ENCODE results near the gene DDRGK1. TPM values are rescaled to one million over a fixed set of nuclear protein-coding genes. Genes with fewer than 3 reads are reported as not detected.

The DDRGK1 gene
- total RNA-seq, 4 donors from 2014 or later: 37.7 to 74.9 (median 40.1) TPM

GRCh38 chr20:3203315-3204123 lies 963 bp downstream of the DDRGK1 start:
- no peak for DNase-seq
- intact Hi-C loops (cut with DNase I; ENCODE audit: low total_unique reads): no loop called here
- no peaks in the 10 kb centered on the region for H3K27me3 ChIP-seq
- no peaks in the 10 kb centered on the region for H3K36me3 ChIP-seq
- peak overlapping the region; percentile 85 to 88 for H3K27ac ChIP-seq
- TF ChIP-seq CTCF (IDR thresholded peaks at IDR 0.05) (no peak), POLR2A (IDR thresholded peaks at IDR 0.05) (no peak)
- peak overlapping the region; percentile 78 to 88 for H3K4me3 ChIP-seq
- H3K9me3 ChIP-seq: no peaks in the 10 kb centered on the region
- H3K4me1 ChIP-seq: peaks cover 0 to 6% of the 10 kb centered on the region in 2 donors

GRCh38 chr20:3202965-3203314 lies 1.5 kb downstream of the DDRGK1 start:
- TF ChIP-seq POLR2A (IDR thresholded peaks at IDR 0.05) (no peak), CTCF (IDR thresholded peaks at IDR 0.05) (no peak)
- H3K27me3 ChIP-seq: no peaks in the 10 kb centered on the region
- H3K4me1 ChIP-seq: peaks cover 0 to 6% of the 10 kb centered on the region in 2 donors
- no peak for DNase-seq
- intact Hi-C loops (cut with DNase I; ENCODE audit: low total_unique reads): no loop called here
- no peaks in the 10 kb centered on the region for H3K36me3 ChIP-seq
- peak overlapping the region in 1 of 2 donors; percentile 88 for H3K27ac ChIP-seq
- H3K9me3 ChIP-seq: no peaks in the 10 kb centered on the region
- peak overlapping the region in 1 of 2 donors; percentile 78 for H3K4me3 ChIP-seq

- Histone ChIP-seq H3K27ac (no peak overlapping the region), H3K4me1 (peaks cover 0 to 6% of the 10 kb centered on the region in 2 donors), H3K4me3 (no peak overlapping the region), H3K27me3 (no peaks in the 10 kb centered on the region), H3K9me3 (no peaks in the 10 kb centered on the region), H3K36me3 (no peaks in the 10 kb centered on the region)
- no peak for TF ChIP-seq CTCF (IDR thresholded peaks at IDR 0.05)
- no peak for TF ChIP-seq POLR2A (IDR thresholded peaks at IDR 0.05)
- intact Hi-C loops (cut with DNase I; ENCODE audit: low total_unique reads): no loop called here
- DNase-seq: no peak
Measured at GRCh38 chr20:3199976-3200755, 4.3 kb downstream of the DDRGK1 start.

GRCh38 chr20:3199206-3199605 lies 5.3 kb downstream of the DDRGK1 start:
- no peak overlapping the region for H3K27ac ChIP-seq
- intact Hi-C loops (cut with DNase I; ENCODE audit: low total_unique reads): no loop called here
- H3K36me3 ChIP-seq: no peaks in the 10 kb centered on the region
- DNase-seq: no peak
- H3K4me3 ChIP-seq: no peak overlapping the region
- H3K27me3 ChIP-seq: no peaks in the 10 kb centered on the region
- no peak for TF ChIP-seq POLR2A (IDR thresholded peaks at IDR 0.05)
- TF ChIP-seq CTCF (IDR thresholded peaks at IDR 0.05): no peak
- peaks cover 0 to 6% of the 10 kb centered on the region in 2 donors for H3K4me1 ChIP-seq
- H3K9me3 ChIP-seq: no peaks in the 10 kb centered on the region

Measured in uterus (tissue), 4 donors.